KBM-7 (cell line): ENCODE data around the gene SYNPO.
A peak's percentile ranks its signal among the peaks of the same experiment; 100 is the strongest.

Experiments
- DNase-seq: peaks from one replicate; pipeline ENCODE4 v3.0.0-alpha.2; 2015
- in situ Hi-C: fragments of 300-500 bp; cut with MboI; formaldehyde crosslinking; loops from 2 replicates; pipeline ENCODE4 v1.14.3; 2020; ENCODE audit warnings: low sequenced_read_pairs, low pct_unique_long_range_greater_than_20kb, mixed read lengths

The SYNPO gene

DNA sequence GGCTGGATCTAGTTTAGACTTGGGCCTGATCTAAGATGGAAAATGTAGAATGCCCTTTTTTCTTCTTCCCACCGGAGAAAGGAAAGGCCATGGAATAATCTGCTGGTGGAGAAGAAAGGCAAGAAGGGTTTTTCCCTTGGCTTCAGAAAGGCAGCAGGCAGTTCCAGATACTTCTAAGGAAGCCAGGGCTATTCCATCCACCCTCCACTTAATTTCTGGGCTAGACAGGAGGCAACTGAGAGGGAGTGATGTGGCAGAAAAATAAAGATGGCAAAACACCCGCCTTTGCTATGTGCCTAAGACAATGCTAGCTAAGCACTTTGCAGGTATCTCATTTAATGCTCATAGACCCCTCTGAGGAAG is 30.5 kb downstream of the SYNPO start:
- DNase-seq = no peak
- in situ Hi-C loops = no loop called here

DNA sequence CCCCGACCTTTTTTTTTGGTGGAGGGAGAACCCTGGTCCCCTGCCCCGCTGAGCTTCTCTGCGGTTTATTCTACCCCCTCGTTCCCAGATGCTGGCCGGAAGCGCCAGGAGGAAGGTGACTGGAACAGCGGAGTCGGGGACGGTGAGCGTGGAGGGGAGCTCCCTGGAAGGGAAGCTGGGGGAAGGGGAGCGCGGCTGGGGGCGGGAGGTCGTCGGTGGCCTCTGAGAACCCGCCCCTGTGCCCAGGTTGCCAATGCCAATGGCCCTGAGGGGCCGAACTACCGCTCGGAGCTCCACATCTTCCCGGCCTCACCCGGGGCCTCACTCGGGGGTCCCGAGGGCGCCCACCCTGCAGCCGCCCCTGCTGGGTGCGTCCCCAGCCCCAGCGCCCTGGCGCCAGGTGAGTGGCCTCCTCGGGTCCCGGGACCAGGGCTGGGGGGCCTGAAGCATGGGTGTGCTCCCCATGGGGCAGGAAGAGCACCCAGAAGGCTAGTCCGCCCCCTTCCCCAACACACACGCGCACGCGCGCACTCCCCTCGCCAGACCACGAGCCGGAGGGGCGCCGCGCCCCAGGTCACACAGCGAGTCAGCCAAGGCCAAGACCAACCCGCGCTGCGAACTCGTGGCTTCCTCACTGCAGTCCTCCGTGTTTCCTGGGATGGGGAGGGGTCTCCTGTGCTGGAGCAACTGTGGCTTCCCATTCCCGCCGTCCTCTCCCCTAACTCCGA is 31.2 kb downstream of the SYNPO start:
- in situ Hi-C loops = no loop called here
- DNase-seq = peak; percentile 51

DNA sequence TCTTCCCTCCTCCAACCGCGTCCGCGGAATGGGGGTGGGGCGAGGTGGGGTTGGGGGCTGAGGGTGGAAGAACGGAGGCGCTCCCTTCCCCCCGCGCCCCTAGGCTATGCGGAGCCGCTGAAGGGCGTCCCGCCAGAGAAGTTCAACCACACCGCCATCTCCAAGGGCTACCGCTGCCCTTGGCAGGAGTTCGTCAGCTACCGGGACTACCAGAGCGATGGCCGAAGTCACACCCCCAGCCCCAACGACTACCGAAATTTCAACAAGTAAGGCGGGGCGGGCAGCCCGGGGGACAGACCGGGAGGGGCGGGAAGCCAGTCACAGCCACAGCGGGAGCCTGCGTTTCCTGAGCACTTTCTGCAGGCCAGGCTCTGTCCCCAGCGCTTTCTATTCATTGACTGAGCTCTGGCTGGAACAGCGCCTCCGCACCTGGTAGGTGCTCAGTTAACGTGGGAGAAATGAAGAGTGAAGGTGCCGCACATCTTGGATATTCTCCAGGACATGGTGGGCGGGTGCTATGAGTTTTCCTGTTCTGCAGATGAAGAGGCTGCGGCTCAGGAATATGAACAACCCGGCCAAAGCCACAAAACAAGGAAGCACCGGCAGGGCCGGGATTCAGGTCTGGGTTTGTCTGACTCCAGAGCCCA is 31.9 kb downstream of the SYNPO start:
- in situ Hi-C loops = no loop called here
- peak; percentile 70 for DNase-seq

DNA sequence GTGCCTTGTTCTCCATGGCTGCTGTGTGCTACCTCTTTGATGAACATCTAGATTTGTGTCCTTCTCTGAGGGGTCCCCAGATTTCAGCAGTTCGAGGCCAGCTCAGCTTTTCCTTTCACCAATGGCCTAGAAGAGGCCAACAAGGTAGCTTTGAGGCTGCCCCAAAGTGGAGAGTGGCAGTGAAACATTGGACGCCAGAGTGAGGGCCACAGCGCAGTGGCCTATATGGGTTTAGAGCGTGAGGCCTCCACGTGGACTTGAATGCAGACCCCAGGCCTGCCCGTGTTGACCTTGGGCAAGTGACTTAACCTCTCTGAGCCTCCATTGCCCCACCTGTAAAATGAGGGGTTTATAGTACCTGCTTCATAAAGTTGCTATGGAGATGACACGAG is 32.4 kb downstream of the SYNPO start:
- in situ Hi-C loops = no loop called here
- DNase-seq = no peak

DNA sequence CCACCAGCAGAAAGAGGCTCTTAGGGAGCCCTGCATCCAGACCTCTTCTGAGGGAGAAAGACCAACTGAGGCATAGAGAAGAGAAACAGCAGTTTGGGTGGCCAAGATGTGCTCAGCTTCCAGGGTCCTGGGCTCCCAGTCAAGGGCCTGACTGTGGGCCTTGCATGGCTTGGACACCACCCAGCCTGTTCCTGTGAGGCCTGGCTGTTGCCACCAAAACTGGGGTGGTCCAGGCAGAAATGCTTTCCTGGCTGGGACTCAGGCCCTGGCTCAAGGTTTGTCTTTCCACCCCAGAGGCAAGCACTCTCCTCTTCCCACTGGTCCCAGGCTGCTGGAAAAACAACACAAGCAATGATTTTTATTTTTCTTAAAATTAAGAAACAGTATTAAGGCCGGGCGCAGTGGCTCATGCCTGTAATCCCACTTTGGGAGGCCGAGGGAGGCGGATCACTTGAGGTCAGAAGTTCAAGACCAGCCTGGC is 33.9 kb downstream of the SYNPO start:
- in situ Hi-C loops = no loop called here
- no peak for DNase-seq

DNA sequence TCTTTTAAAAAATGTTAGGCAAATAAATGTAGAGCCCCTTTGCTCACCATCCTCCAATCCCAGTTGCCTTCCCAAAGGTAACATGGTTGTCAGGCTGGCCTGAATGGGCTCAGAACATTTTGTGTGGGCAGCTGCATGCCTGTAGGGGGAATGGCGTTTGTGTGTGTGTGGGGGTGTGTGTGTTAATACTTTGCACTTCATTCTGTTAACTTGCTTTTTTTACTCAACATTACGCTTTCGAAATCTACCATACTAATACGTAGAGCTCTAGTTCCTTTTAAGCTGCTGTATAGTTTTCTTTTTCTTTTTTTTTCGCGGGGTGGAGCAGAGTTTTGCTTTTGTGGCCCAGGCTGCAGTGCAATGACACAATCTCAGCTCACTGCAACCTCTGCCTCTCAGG is 34.6 kb downstream of the SYNPO start:
- DNase-seq = no peak
- in situ Hi-C loops = no loop called here

DNA sequence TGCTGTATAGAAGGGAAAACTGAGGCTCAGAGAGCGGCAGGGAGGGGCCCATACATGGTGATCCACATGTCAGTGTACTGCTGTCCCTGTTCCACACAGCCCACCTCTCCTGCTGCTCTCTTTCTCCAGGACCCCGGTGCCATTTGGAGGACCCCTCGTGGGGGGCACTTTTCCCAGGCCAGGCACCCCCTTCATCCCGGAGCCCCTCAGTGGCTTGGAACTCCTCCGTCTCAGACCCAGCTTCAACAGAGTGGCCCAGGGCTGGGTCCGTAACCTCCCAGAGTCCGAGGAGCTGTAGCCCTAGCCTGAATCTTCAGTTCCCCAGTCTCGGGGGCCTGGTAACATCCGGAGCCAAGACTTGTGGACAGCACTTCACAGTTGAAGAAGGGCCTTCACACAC is 36.1 kb downstream of the SYNPO start:
- DNase-seq = no peak
- in situ Hi-C loops = no loop called here

DNA sequence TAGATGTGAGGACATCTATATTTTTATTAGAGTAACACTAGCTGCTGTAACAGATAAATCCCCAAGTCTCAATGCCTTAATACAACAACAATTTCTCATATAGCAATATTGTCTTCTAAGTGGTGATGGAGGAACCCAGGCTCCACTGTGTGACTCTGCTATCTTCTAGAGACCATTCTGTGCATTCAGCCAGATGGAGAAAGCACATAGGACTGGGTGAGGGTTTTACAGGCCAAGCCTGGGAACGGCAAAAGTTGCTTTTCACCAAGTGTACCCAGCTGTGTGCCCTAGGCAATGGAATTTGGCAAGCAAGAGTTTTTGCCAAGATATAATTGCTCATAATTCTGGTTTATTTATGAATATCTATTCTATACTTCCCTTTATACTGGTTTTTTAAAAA is 48.7 kb downstream of the SYNPO start:
- in situ Hi-C loops = no loop called here
- no peak for DNase-seq

DNA sequence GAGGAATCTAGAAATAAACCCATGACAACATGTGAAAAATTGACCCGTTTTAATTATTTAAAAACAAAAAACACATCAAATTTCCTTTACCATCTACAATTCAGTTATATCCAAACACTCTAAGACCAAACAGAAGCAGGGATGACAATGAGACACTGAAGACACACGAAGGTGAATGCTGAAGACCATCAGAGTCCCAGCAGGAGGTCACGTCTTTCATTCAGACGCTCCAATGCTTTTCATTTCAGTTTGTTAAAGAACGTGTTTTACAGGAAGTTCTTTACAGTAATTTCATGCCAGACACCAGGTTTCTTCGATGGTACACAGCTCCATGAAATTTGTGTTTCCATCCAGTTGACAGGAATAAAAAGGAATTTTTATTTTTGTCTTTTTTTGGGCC is 50.3 kb downstream of the SYNPO start:
- in situ Hi-C loops = no loop called here
- no peak for DNase-seq

DNA sequence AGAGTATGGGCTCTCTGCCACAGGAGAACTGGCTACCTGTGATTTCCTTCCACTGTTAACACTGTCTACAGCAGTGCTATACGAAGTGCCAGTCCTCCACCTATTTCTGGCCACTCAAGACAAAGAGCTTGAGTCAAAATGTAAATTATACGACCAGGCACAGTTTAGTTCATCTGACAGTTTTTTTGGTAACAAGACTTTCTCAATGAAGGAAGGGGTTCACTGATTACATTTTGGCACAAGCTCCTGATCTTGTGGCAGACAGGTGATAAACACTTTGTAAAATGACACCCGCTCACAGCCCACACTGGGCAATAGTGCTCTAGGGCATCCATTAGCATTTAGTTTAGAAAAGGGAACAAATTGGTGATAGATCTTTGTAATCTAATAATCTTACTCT is 51.8 kb downstream of the SYNPO start:
- in situ Hi-C loops = no loop called here
- DNase-seq = no peak

DNA sequence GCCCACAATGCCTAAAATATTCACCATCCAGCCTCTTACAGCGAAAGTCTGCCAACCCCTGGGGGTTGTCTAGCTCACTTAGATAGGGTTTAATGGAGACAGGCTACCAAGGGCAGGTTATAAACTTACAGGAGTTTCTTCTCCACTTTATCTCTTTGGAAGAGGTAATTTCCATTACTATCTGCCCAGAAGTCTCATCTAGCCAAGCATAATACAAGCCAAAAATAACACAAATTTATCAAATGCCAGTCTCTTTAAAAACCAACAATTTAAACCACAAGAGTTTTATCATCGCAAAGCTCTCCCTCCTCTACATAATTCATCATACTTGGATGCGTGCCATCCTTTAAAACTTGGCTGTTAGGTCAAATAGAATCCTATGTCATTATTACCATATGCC is 54.2 kb downstream of the SYNPO start:
- in situ Hi-C loops = no loop called here
- DNase-seq = no peak

DNA sequence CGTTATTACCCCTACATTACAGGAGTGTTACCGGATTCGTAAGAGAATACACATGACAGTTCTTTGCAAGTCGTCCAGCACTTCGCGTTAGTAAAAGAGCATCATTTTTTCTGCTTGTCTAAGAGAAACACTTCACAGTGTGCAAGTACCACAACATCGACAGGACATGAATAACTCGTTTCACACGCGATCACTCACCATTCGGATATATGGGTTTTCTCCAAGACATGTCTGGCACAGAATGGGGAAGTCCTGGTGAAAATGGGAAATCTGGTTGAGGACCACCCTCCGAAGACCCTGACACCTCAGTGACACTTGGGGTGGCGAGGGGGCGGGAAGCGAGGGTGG is 59.8 kb downstream of the SYNPO start:
- no peak for DNase-seq
- in situ Hi-C loops = no loop called here

DNA sequence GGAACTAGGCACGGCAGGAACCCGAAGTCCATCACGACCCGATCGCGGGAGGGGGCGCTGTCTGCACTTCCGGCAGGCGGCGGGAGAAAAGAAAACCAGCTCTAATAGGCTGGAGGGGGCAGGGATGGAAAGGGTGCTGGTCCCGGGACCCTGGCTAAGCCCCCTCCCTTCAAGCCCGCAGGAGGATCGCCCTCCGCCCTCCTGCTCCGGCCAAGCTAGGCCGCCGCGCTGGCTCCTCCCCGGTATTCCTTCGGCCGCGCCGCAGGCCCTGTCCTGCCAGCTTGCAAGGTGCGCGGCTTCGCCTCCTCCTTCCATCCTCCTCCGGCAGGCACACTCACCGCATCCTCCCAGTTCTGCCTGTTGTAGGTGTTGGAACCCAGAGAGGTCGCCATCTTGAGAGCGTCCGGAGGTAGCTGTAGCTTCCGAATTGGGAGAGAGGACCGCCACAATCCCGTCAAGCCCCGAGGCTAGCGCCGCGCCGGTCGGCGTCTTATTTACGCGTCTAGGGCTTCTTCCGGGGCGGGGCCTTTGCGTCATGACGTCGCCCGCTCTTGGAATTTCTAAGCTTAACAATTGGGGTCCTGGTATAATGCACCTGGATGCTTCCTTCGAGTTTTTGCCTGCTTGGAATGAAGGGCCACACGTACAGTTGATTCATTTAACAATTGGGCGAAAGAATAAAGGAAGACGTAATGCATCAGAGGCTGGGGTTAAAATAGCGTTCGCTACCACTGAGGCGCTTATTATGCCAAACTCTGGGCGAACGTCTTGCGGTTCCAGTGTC is 60.3 kb downstream of the SYNPO start, which contains the start of gene RBM22:
Gene RBM22, minus strand, starts transcription at position 469 of the 784 bp plus-strand sequence. Its CDS starts 77 bp downstream, at position 392.
- DNase-seq = peak; percentile 93
- in situ Hi-C loops = no loop called here

DNA sequence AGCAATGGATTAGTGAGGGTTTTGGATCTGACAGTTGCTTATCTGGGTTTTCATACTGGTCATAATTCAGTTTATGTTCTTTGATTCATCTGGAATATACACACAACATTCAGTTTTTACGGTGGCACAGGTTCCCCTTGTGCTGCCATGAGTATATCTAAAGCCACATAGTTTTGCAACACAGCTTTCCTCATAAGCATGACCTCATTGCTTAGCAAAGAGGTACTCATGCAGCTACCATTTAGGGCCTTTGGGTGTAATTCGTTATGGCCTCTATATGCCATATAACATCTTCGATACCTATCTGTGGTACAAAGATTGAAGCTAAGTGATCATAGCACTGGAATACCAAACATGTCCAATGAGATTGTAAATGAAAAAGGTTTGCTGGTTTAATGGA is 63.3 kb downstream of the SYNPO start:
- in situ Hi-C loops = no loop called here
- DNase-seq = no peak

DNA sequence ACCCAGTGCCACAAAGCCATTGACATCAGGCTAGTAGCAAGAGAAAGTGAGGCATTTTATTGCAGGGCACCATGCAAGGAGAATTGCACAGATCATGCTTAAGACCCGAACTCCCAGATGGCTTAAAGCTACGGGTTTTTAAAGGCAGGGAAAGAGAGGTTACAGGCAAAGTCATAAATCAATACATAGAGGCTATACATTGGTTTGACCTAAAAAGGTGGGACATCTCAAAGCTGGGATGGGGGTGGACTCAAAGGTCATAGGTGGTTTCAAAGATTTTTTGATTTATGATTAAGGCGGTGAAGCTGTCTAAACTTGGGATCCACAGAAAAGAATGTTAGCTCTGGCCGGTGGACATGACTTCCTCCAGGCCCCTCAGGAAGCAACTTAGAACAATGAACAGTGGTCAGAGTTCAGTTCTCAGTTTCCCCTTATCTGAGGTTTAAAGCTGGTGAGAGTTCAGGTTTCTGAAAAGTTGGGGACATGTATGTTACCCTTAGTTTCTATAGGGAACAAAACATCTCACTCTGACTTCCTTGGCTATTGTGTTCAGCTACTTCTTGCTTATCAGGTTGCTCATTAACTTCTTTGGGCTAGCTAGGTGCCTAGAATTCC is 66.4 kb downstream of the SYNPO start:
- no peak for DNase-seq
- in situ Hi-C loops = no loop called here
